CD8-positive, alpha-beta memory T cell (primary cell): ENCODE data around the gene ANKRD17. TPM values are rescaled to one million over a fixed set of nuclear protein-coding genes. Genes with fewer than 3 reads are reported as not detected.

ENCODE experiments used
- CTCF ChIA-PET: fragments of 350-600 bp; sonication (Branson Sonifier 250); formaldehyde crosslinking; loops from one replicate; lab custom pipeline; 2021; ENCODE audit warnings: antibody characterized with exemption; lab: Charles Lee
- POLR2A ChIA-PET: fragments of 350-600 bp; sonication (Branson Sonifier 250); formaldehyde crosslinking; loops from one replicate; lab custom pipeline; 2021; ENCODE audit warnings: antibody characterized with exemption; lab: Charles Lee
- DNase-seq, 5 donors: peaks; one replicate each; pipeline versions ENCODE4 v3.0.0 to v3.0.0-alpha.2; 2020 to 2022; ENCODE audit warnings: mixed read lengths in 1 of 5
- H3K27ac ChIP-seq: one replicate; pipeline ENCODE4 v1.7.0; 2013; ENCODE audit warnings: low read depth, mild to moderate bottlenecking, low read length, moderate library complexity
- H3K27me3 ChIP-seq: 2 replicates; pipeline ENCODE4 v1.7.0; 2013; ENCODE audit warnings: low read length, mild to moderate bottlenecking; ENCODE audit not compliant: insufficient read depth, poor library complexity, severe bottlenecking
- H3K36me3 ChIP-seq: 2 replicates; pipeline ENCODE4 v1.7.0; 2013; ENCODE audit warnings: mild to moderate bottlenecking, low read length, moderate library complexity; ENCODE audit not compliant: insufficient read depth
- H3K4me1 ChIP-seq: 2 replicates; pipeline ENCODE4 v1.7.0; 2013; ENCODE audit warnings: mild to moderate bottlenecking, low read length, moderate library complexity; ENCODE audit not compliant: insufficient read depth
- H3K4me3 ChIP-seq: 2 replicates; pipeline ENCODE4 v1.7.0; 2013; ENCODE audit warnings: mild to moderate bottlenecking, low read length
- H3K9me3 ChIP-seq: 2 replicates; pipeline ENCODE4 v1.7.0; 2013; ENCODE audit warnings: mild to moderate bottlenecking, low read length
- H3K27ac Mint-ChIP-seq, 8 donors: one replicate each; pipeline ENCODE4 v1.8.0; 2020 to 2021; ENCODE audit warnings: mixed read lengths in 8 of 8, mild to moderate bottlenecking in 6 of 8, inconsistent platforms in 3 of 8, moderate library complexity in 3 of 8
- H3K27me3 Mint-ChIP-seq, 2 donors: one replicate each; pipeline ENCODE4 v1.8.0; 2020 to 2021; ENCODE audit warnings: mixed read lengths in 2 of 2, mild to moderate bottlenecking in 1 of 2, moderate library complexity in 1 of 2
- H3K36me3 Mint-ChIP-seq, 3 donors: one replicate each; pipeline ENCODE4 v1.8.0; 2020 to 2021; ENCODE audit warnings: mixed read lengths in 3 of 3, inconsistent platforms in 1 of 3, mild to moderate bottlenecking in 1 of 3
- H3K4me1 Mint-ChIP-seq, 3 donors: one replicate each; pipeline ENCODE4 v1.8.0; 2020 to 2021; ENCODE audit warnings: mixed read lengths in 3 of 3, inconsistent platforms in 1 of 3, mild to moderate bottlenecking in 1 of 3
- H3K4me3 Mint-ChIP-seq, 7 donors: one replicate each; pipeline ENCODE4 v1.8.0; 2020 to 2021; ENCODE audit warnings: mixed read lengths in 7 of 7, mild to moderate bottlenecking in 6 of 7, moderate library complexity in 4 of 7, inconsistent platforms in 2 of 7
- H3K9me3 Mint-ChIP-seq, 5 donors: one replicate each; pipeline ENCODE4 v1.8.0; 2020 to 2022; ENCODE audit warnings: mixed read lengths in 5 of 5, mild to moderate bottlenecking in 3 of 5, moderate library complexity in 2 of 5, inconsistent platforms in 1 of 5
- polyA plus RNA-seq: library from polyadenylated mRNA; unstranded; fragments of 300-500 nt; fragmentation: Illumina TruSeq; gene quantifications from one replicate; pipeline ENCODE4 v1.2.3, GENCODE V29; 2021
- total RNA-seq, 2 experiments: library from RNA; stranded (reverse); gene quantifications; one replicate each; pipeline ENCODE4 v1.2.3, GENCODE V29; 2021

Gene ANKRD17
- total and polyA plus RNA-seq, 3 experiments from 2014 or later: 15.7 to 61.9 (median 57.6) TPM

DNA sequence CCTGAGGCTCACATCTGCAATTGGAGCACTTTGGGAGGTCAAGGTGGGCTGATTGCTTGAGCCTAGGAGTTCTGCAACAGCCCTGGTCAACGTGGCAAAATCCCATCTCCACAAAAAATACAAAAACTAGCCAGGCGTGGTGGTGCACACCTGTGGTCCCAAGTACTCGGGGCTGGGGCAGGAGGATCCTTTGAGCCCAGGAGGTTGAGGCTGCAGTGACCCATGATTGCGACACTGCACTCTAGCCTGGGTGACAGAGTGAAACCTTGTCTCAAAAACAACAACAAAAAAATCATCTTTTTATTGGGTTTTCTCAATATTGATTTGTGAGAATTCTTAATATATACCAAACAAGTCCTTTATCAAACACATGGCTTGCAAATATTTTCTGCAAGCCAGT, 64.9 kb downstream of the ANKRD17 start:
- Mint-ChIP-seq H3K4me1 (peaks cover 41 to 67% (median 61%) of the 10 kb centered on the region in 3 donors), H3K27ac (peak overlapping the region in 4 of 8 donors; percentile 22 to 78 (median 63)), H3K9me3 (no peaks in the 10 kb centered on the region), H3K4me3 (no peak overlapping the region), H3K27me3 (no peaks in the 10 kb centered on the region), H3K36me3 (peaks cover 6 to 15% (median 6%) of the 10 kb centered on the region in 3 donors)
- Histone ChIP-seq H3K9me3 (no peaks in the 10 kb centered on the region), H3K36me3 (no peaks in the 10 kb centered on the region), H3K4me1 (peaks cover 7% of the 10 kb centered on the region), H3K27ac (no peak overlapping the region), H3K4me3 (no peak overlapping the region), H3K27me3 (no peaks in the 10 kb centered on the region)
- POLR2A ChIA-PET: no interaction called here
- CTCF ChIA-PET: no interaction called here
- no peak for DNase-seq

GRCh38 chr4:73193155-73193554, 65.4 kb downstream of the ANKRD17 start:
- Mint-ChIP-seq H3K36me3 (peaks cover 3 to 16% (median 6%) of the 10 kb centered on the region in 3 donors), H3K9me3 (no peaks in the 10 kb centered on the region), H3K27me3 (no peaks in the 10 kb centered on the region), H3K4me1 (peaks cover 39 to 63% (median 60%) of the 10 kb centered on the region in 3 donors), H3K4me3 (no peak overlapping the region), H3K27ac (peak overlapping the region in 5 of 8 donors; percentile 22 to 78 (median 38))
- Histone ChIP-seq H3K9me3 (no peaks in the 10 kb centered on the region), H3K36me3 (no peaks in the 10 kb centered on the region), H3K27ac (no peak overlapping the region), H3K4me1 (peaks cover 7% of the 10 kb centered on the region), H3K27me3 (no peaks in the 10 kb centered on the region), H3K4me3 (no peak overlapping the region)
- DNase-seq: no peak
- ChIA-PET POLR2A (no interaction called here), CTCF (no interaction called here)

- no peak for DNase-seq
- CTCF ChIA-PET: no interaction called here
- Mint-ChIP-seq H3K27me3 (no peaks in the 10 kb centered on the region), H3K4me3 (no peak overlapping the region), H3K9me3 (no peaks in the 10 kb centered on the region), H3K36me3 (peaks cover 3 to 15% (median 8%) of the 10 kb centered on the region in 3 donors), H3K27ac (peak overlapping the region in 1 of 8 donors; percentile 19), H3K4me1 (peaks cover 45 to 69% (median 58%) of the 10 kb centered on the region in 3 donors)
- H3K4me3 ChIP-seq: no peak overlapping the region
- no peak overlapping the region for H3K27ac ChIP-seq
- H3K9me3 ChIP-seq: no peaks in the 10 kb centered on the region
- POLR2A ChIA-PET: no interaction called here
- no peaks in the 10 kb centered on the region for H3K36me3 ChIP-seq
- peaks cover 7% of the 10 kb centered on the region for H3K4me1 ChIP-seq
- H3K27me3 ChIP-seq: no peaks in the 10 kb centered on the region
These were observed 69.3 kb downstream of the ANKRD17 start for GRCh38 chr4:73189274-73189810.

- Mint-ChIP-seq H3K4me3 (no peak overlapping the region), H3K9me3 (no peaks in the 10 kb centered on the region), H3K27ac (no peak overlapping the region), H3K27me3 (no peaks in the 10 kb centered on the region), H3K4me1 (peaks cover 38 to 58% (median 53%) of the 10 kb centered on the region in 3 donors), H3K36me3 (peaks cover 3 to 24% (median 11%) of the 10 kb centered on the region in 3 donors)
- Histone ChIP-seq H3K27me3 (no peaks in the 10 kb centered on the region), H3K36me3 (no peaks in the 10 kb centered on the region), H3K27ac (no peak overlapping the region), H3K4me1 (no peaks in the 10 kb centered on the region), H3K4me3 (no peak overlapping the region), H3K9me3 (no peaks in the 10 kb centered on the region)
- ChIA-PET POLR2A (no interaction called here), CTCF (no interaction called here)
- no peak for DNase-seq
These were observed 71.3 kb downstream of the ANKRD17 start for GRCh38 chr4:73187325-73187724.

DNA sequence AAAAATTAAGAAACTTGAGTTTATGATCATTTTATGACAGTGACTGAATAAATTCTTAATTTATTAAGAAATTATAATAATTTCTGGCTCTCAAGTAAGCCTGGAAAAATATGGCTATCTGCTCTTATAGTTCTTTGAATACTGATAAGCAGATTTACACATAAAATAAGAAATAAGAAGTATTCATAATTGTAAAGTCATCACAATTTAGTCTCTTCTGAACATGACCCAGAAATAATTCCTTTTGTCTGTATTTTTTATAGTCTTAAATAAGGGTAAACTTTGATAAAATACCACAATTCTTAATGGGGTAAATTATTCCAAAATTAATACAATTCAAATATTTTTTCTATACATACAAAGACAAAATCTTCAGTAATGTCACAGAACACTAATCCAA, 72.7 kb downstream of the ANKRD17 start:
- peaks cover 4% of the 10 kb centered on the region for H3K4me1 ChIP-seq
- no peak overlapping the region for H3K4me3 ChIP-seq
- Mint-ChIP-seq H3K36me3 (peaks cover 3 to 24% (median 11%) of the 10 kb centered on the region in 3 donors), H3K27me3 (no peaks in the 10 kb centered on the region), H3K27ac (no peak overlapping the region), H3K4me3 (no peak overlapping the region), H3K9me3 (no peaks in the 10 kb centered on the region), H3K4me1 (peaks cover 36 to 55% (median 50%) of the 10 kb centered on the region in 3 donors)
- no peak for DNase-seq
- ChIA-PET POLR2A (no interaction called here), CTCF (no interaction called here)
- H3K36me3 ChIP-seq: no peaks in the 10 kb centered on the region
- no peak overlapping the region for H3K27ac ChIP-seq
- H3K27me3 ChIP-seq: no peaks in the 10 kb centered on the region
- no peaks in the 10 kb centered on the region for H3K9me3 ChIP-seq

- H3K9me3 ChIP-seq: no peaks in the 10 kb centered on the region
- Mint-ChIP-seq H3K36me3 (peaks cover under 1 to 22% (median 7%) of the 10 kb centered on the region in 3 donors), H3K27me3 (no peaks in the 10 kb centered on the region), H3K9me3 (no peaks in the 10 kb centered on the region), H3K4me1 (peaks cover 40 to 61% (median 55%) of the 10 kb centered on the region in 3 donors), H3K27ac (peak overlapping the region in 1 of 8 donors; percentile 10), H3K4me3 (no peak overlapping the region)
- CTCF ChIA-PET: no interaction called here
- H3K36me3 ChIP-seq: no peaks in the 10 kb centered on the region
- POLR2A ChIA-PET: interaction anchor here (0.7 kb wide), 1 partner anchor 42 kb away, joined by 18 read pairs; no protein-coding TSS in a partner anchor
- H3K4me3 ChIP-seq: no peak overlapping the region
- DNase-seq: no peak
- peaks cover 7% of the 10 kb centered on the region for H3K4me1 ChIP-seq
- no peaks in the 10 kb centered on the region for H3K27me3 ChIP-seq
- H3K27ac ChIP-seq: no peak overlapping the region
These were observed 77.4 kb downstream of the ANKRD17 start for GRCh38 chr4:73181231-73181630.

DNA sequence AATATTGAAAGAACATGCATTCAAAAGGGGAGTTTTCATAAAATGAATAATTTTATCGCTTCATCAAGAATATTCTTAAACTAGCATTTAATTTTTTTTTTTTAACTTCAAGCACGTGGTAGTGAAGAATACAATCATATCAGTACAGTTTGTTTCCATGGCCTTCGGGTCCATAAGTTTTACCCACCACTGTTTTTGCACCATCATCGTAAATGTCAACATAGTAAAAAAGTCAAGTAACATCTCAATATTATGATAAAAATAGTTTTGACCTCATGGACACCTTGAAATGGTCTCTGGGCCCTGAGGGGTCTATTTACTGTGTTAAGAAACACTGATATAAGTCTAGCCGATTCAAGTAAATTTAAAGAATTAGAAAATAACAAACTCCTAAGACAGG, 80.2 kb downstream of the ANKRD17 start:
- DNase-seq: no peak
- no peak overlapping the region for H3K27ac Mint-ChIP-seq
- no peaks in the 10 kb centered on the region for H3K27me3 ChIP-seq
- no peaks in the 10 kb centered on the region for H3K9me3 ChIP-seq
- peaks cover under 1% of the 10 kb centered on the region for H3K36me3 ChIP-seq
- H3K36me3 Mint-ChIP-seq: peaks cover 29 to 47% (median 29%) of the 10 kb centered on the region in 3 donors
- H3K27me3 Mint-ChIP-seq: no peaks in the 10 kb centered on the region
- H3K4me3 ChIP-seq: no peak overlapping the region
- H3K4me1 ChIP-seq: peaks cover 7% of the 10 kb centered on the region
- CTCF ChIA-PET: no interaction called here
- POLR2A ChIA-PET: no interaction called here
- H3K4me1 Mint-ChIP-seq: peaks cover 58 to 81% (median 75%) of the 10 kb centered on the region in 3 donors
- H3K27ac ChIP-seq: no peak overlapping the region
- no peak overlapping the region for H3K4me3 Mint-ChIP-seq
- H3K9me3 Mint-ChIP-seq: peaks cover 0 to 8% (median 0%) of the 10 kb centered on the region in 5 donors

DNA sequence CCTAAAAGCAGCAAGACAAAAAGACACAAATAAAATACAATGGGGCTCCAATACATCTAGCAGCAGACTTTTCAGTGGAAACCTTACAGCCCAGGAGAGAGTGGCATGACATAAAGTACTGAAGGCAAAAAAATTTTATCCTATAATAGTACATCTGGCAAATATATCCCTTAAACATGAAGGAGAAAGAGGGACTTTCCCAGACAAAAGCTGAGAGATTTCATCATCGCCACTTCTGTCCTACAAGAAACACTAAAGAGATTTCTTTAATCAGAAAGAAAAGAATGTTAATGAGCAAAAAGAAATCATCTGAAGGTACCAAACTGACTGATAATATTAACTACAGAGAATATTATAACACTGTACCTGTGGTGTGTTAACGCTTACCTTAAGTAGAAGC, 86.4 kb downstream of the ANKRD17 start:
- peak overlapping the region in 1 of 8 donors; percentile 6 for H3K27ac Mint-ChIP-seq
- Histone ChIP-seq H3K4me1 (no peaks in the 10 kb centered on the region), H3K4me3 (no peak overlapping the region), H3K36me3 (peaks cover 32% of the 10 kb centered on the region), H3K27ac (no peak overlapping the region), H3K27me3 (no peaks in the 10 kb centered on the region), H3K9me3 (no peaks in the 10 kb centered on the region)
- no peak overlapping the region for H3K4me3 Mint-ChIP-seq
- peaks cover 40 to 55% (median 48%) of the 10 kb centered on the region in 3 donors for H3K4me1 Mint-ChIP-seq
- no peaks in the 10 kb centered on the region for H3K27me3 Mint-ChIP-seq
- ChIA-PET POLR2A (no interaction called here), CTCF (no interaction called here)
- DNase-seq: no peak
- H3K36me3 Mint-ChIP-seq: peaks cover 58 to 93% (median 79%) of the 10 kb centered on the region in 3 donors
- peaks cover 0 to 11% (median 4%) of the 10 kb centered on the region in 5 donors for H3K9me3 Mint-ChIP-seq
